CD1c-positive myeloid dendritic cell (primary cell): ENCODE measurements around the gene SF1.

Source experiments
- DNase-seq: peaks from one replicate; pipeline ENCODE4 v3.0.0-alpha.2; 2016; ENCODE audit errors: extremely low spot score

The SF1 gene

DNA sequence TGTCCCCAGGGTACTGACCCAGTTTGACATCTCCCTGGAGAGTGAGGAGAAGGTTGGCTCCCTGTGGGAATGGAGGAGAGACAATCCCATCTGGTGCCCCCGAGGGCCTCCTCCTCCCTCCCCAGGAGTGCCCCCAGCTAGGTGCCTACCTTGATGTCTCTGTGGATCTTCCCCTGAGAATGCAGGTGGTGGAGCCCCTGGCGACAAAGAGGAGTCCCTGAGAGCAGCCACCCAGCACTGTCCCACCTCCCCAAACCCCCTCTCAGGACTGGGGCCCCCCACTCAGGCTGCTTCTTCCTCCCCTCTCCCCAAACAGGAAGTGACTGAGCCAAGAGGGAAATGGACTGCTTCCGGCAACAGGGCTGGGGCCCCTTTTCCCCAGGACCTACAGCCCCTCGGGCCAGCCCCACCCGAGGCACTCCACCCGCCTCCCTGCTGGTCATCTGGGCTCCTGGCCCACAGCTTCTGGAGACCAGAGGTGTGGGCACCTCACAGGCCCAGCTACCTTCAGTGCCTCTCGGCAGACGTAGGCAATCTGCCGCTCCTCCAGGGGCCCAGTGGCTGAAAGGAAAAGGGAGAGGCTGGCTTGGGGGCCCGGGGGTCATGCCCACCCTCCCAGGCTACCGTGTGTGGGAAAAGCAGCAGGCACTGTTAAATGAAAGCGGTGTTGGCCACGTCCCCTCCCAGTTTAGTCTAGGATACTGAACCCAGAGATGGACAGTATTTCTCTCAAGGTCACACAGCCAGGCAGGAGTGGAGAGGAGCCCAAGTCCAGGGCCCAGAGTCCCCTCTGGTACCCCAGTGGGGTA lies 23.4 kb upstream of the SF1 start:
- DNase-seq, result no peak

DNA sequence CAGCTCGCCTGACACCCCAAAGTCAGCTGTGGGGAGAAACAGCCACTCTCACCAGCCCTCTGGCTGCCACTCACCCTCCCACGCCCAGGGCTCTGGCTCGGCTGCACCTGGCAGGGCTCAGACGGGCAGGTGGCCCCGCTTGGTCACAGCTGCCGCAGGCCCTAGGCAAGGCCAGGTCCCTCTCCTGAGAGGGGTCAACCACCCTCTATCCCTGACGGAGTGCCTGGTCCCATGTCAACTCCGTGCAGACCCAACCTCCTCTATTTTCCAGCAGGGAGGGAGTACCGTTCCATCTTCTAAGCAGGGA lies 22.8 kb upstream of the SF1 start:
- DNase-seq, result no peak

- no peak for DNase-seq
These were observed 22.2 kb upstream of the SF1 start for GRCh38 chr11:64800303-64801157.

- DNase-seq, result no peak
These were observed 21.4 kb upstream of the SF1 start for GRCh38 chr11:64799623-64800302.

GRCh38 chr11:64799256-64799622 lies 20.9 kb upstream of the SF1 start:
- no peak for DNase-seq

DNA sequence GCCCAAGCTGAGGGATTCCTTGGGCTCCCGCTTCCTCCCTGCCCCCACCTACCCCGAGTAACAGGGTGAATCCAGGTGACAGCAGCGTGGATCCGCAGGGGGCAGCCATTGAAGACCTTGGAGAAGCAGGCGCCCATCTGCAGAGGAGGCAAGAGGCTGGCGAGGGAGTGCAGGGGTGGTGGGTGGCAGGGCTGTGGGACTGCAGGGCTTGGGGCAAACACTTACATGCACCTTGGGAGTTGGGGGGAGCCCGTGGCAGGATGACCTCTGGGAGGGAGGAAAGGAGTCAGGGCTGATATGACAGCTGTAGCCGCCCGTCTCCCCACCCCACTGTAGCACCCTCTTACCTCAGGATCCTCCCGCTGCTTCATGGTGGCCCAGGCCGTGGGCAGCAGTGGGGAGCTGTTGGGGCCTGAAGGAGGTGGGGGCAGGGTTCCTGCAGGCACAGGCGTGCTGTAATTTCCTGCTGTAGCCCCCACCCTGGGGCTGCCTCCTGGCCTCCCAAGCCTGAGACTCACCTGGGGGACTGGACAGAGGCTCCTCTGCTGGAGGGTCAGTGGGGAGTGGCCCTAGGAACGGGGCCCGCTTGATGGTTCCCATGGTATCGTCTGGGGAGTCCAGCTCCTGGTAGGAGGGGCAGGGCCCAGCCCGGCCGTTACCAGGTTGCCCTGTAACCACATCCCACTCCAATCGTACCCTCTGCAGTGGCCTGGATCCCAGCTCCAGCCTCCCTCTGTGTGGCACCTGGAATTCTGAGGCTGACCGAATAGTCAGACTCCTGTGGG lies 18.6 kb upstream of the SF1 start:
- no peak for DNase-seq

- no peak for DNase-seq
These were observed 17.9 kb upstream of the SF1 start for GRCh38 chr11:64796047-64796756.

- DNase-seq, result no peak
These were observed 16.2 kb upstream of the SF1 start for GRCh38 chr11:64794526-64794925.

- DNase-seq, result no peak
These were observed 15.2 kb upstream of the SF1 start for GRCh38 chr11:64793271-64794160.

- DNase-seq, result no peak
These were observed 14.1 kb upstream of the SF1 start for GRCh38 chr11:64792482-64792881.

DNA sequence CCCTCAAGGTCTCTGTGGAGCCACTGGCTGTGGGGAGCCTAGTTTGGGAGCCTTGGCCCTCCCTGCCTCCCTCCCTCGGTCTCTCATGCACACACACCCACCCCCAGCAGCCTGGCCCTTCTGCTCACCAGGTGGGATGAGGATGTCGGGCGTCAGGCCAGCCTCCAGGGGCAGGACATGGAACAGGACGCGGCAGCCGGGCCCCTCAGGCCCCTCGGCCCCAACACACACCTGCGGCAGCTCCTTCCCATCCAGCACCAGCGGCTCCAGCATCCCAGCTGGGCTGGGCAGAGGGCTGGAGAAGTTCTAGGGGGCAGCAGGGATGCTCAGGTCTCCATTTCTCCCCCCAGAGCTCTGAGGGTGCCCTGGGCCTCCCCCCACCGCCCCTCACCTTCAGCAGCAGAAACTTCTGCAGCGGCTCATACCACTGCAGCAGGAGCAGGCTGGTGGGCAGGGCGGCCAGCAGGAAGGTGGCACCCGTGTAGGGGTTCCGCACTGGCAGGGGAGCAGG lies 13.5 kb upstream of the SF1 start:
- no peak for DNase-seq

- DNase-seq, result no peak
These were observed 12.1 kb upstream of the SF1 start for GRCh38 chr11:64790205-64791095.

GRCh38 chr11:64789331-64790204 lies 11.2 kb upstream of the SF1 start:
- no peak for DNase-seq

DNA sequence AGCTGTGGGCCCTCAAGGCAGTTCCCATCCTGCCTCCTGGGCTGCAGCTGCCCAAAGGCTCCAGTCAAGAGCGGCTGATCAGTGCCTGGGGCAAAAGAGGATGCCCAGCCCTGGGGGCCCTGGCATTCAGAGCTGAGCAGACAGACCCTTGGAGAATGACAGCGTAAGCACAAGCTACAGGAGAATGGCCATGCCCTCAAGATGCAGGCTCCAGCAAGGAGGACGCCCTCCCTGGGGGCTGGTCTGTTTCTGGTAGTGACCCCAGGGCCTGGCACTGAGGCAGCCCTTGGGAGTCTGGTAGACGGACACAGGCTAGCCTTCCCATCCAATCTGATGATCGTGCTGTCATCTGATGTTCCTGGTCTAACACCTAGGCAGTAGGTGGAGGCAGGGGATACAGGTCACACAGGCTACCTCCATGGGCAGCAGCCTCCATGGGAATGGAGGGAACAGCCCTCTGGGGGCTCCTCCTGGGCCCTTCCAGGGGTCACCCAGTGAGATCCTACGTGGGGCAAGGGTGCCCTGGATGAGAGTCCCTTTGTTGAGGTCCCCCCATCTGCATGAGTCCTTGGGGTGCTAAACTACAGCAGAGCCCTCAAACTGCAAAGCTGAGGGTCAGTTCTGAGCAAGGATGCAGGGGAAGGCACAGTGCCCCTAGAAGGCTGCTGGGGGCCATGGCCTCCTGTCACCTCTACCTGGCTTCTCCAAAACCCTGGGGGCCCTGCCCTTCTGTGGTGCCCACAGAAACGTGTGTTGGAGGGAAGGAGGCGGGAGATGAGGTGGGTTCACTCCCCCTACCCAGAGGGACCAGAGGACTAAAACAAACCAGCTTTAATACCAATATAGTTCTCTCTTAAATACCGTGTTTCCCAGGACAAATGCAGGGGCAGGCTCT lies 10.2 kb upstream of the SF1 start:
- no peak for DNase-seq

- peak; percentile 67 for DNase-seq
These were observed 9.4 kb upstream of the SF1 start for GRCh38 chr11:64787526-64788320.

DNA sequence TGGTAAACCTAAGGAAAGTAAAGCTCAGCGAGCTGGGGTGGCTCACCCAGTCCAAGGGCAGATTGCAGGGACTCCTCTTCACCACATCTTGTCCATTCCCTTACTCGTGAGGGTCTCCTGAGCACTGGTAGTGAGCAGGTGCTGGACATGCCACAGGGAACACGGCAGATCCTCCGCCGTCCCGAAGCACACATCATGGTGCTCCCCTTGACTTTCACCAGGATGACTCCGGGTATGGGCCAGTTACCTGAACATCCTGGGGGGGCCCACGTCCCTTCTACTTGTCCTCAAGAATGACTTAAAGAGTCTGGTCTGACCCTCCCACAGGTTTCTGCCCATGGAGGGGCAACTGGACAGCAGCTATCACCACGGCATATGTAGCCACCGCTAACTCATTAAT lies 8.0 kb upstream of the SF1 start:
- no peak for DNase-seq
